SK-N-MC (cell line): ENCODE results near the gene CLCF1.
"Not testable (repeated sequence)": the region's sequence is repeated elsewhere in the genome, so short reads cannot be mapped to it uniquely, and the experiment has no call there.

Source experiments
- DNase-seq: peaks from one replicate; pipeline ENCODE4 v3.0.0-alpha.2; 2011; ENCODE audit warnings: low read depth, low spot score
- H3K27ac ChIP-seq: fragments of 200-600 bp; sonication (generic); 2 replicates; pipeline ENCODE4 v1.5.1; 2016; ENCODE audit warnings: mixed run types
- H3K36me3 ChIP-seq: fragments of 200-600 bp; sonication (generic); 2 replicates; pipeline ENCODE4 v1.6.1; 2017; ENCODE audit warnings: antibody characterized with exemption, low read length, mixed read lengths; ENCODE audit not compliant: insufficient read depth
- H3K4me3 ChIP-seq: fragments of 200-600 bp; sonication (generic); 2 replicates; pipeline ENCODE4 v1.5.1; 2016
- H3K9ac ChIP-seq: fragments of 200-600 bp; sonication (generic); 2 replicates; pipeline ENCODE4 v1.8.0; 2017; ENCODE audit warnings: mixed run types, mixed read lengths; ENCODE audit not compliant: insufficient read length
- H3K9me3 ChIP-seq: fragments of 200-600 bp; sonication (generic); 2 replicates; pipeline ENCODE4 v1.6.1; 2017; ENCODE audit warnings: low read depth, mild to moderate bottlenecking, antibody characterized with exemption, low read length, moderate library complexity, mixed read lengths
- EZH2 ChIP-seq: fragments of 200-600 bp; sonication (generic); IDR thresholded peaks from one replicate; pipeline ENCODE4 v1.6.1; 2017; ENCODE audit warnings: antibody characterized with exemption
- FOXP2 ChIP-seq: optimal IDR thresholded peaks from 2 replicates; pipeline ENCODE3; 2011; ENCODE audit warnings: mild to moderate bottlenecking, moderate library complexity; ENCODE audit not compliant: insufficient read depth; ENCODE audit errors: extremely low read length, control extremely low read depth
- POLR2AphosphoS5 ChIP-seq: IDR thresholded peaks from 2 replicates; pipeline ENCODE4 v1.6.1; 2012; ENCODE audit warnings: mild to moderate bottlenecking, low read depth, low read length, borderline replicate concordance

The CLCF1 gene

DNA sequence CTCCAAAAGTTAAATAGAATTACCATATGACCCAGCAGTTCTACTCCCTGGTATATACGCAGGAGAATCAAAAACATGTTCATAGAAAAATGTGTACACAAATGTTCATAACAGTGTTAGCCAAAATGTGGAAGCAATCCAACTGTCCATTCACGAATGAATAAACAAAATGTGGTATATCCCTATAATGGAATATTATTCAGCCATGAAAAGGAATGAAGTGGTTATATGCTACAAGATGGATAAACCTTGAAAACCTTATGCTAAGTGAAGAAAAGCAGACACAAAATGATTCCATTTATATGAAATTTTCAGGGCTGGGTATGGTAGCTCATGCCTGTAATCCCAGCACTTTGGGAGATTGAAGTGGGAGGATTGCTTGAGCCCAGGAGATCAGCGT, 36.1 kb downstream of the CLCF1 start:
- Histone ChIP-seq H3K27ac (no peak overlapping the region), H3K9ac (no peak overlapping the region), H3K4me3 (no peak overlapping the region), H3K9me3 (peaks cover 2% of the 10 kb centered on the region; the same call in 1 of the 2 replicates), H3K36me3 (no peaks in the 10 kb centered on the region)
- no peak for TF ChIP-seq EZH2
- TF ChIP-seq POLR2AphosphoS5: no peak
- no peak for TF ChIP-seq FOXP2
- DNase-seq: no peak

GRCh38 chr11:67332081-67332691, 41.2 kb downstream of the CLCF1 start:
- Histone ChIP-seq H3K36me3 (no peaks in the 10 kb centered on the region), H3K9ac (no peak overlapping the region), H3K9me3 (no peaks in the 10 kb centered on the region), H3K27ac (no peak overlapping the region), H3K4me3 (no peak overlapping the region)
- TF ChIP-seq FOXP2: no peak
- no peak for TF ChIP-seq POLR2AphosphoS5
- TF ChIP-seq EZH2: no peak
- no peak for DNase-seq

DNA sequence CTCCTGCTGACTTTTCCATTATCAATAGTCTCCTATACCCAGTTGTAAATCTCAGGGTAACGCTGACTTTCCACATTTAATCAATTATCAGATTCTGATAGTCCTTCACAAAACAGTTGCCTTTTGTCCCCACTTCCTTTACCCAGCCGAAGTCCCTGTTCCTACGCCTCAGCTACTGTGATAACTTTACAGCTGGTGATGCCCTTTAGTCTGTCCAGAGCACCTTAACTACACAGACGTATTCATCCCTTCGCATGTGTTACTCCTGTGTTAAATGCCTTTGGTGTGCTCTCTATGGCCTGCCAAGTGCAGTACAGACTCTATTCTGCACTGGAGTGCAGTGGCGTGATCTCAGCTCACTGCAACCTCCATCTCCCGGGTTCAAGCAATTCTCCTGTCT, 49.9 kb downstream of the CLCF1 start:
- H3K27ac ChIP-seq: no peak overlapping the region
- no peak for DNase-seq
- no peak for TF ChIP-seq FOXP2
- no peak for TF ChIP-seq POLR2AphosphoS5
- TF ChIP-seq EZH2: no peak
- no peaks in the 10 kb centered on the region for H3K9me3 ChIP-seq
- no peaks in the 10 kb centered on the region for H3K36me3 ChIP-seq
- H3K9ac ChIP-seq: no peak overlapping the region
- no peak overlapping the region for H3K4me3 ChIP-seq

GRCh38 chr11:67322049-67322448, 51.3 kb downstream of the CLCF1 start:
- H3K27ac ChIP-seq: no peak overlapping the region
- H3K4me3 ChIP-seq: no peak overlapping the region
- no peak overlapping the region for H3K9ac ChIP-seq
- no peaks in the 10 kb centered on the region for H3K36me3 ChIP-seq
- DNase-seq: no peak
- TF ChIP-seq EZH2 (no peak), FOXP2 (no peak), POLR2AphosphoS5 (no peak)
- no peaks in the 10 kb centered on the region for H3K9me3 ChIP-seq

- H3K27ac ChIP-seq: no peak overlapping the region
- H3K36me3 ChIP-seq: no peaks in the 10 kb centered on the region
- no peak overlapping the region for H3K4me3 ChIP-seq
- DNase-seq: no peak
- no peaks in the 10 kb centered on the region for H3K9me3 ChIP-seq
- TF ChIP-seq EZH2 (no peak), POLR2AphosphoS5 (no peak), FOXP2 (no peak)
- H3K9ac ChIP-seq: no peak overlapping the region
These were observed 52.0 kb downstream of the CLCF1 start for GRCh38 chr11:67321313-67321871.

DNA sequence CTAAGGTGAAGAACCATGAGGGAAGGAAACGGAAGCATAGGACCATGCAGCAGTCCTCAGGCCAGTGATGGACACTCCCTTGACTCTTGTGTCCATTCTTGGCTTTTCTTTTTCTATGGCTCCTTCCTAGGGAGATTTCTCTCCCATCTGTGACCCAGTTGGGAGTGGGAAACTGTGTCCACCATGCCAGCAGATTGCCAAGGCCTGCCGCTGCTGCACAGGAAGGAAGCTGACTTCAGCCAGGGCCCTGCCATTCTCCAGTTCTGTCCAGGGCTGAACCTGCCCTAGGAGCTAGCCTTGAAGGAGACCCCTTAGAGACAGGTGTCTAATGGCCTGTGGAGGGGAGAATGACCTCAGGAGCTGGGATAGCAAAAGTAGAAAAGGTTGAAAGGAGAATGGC, 52.7 kb downstream of the CLCF1 start:
- DNase-seq: no peak
- Histone ChIP-seq H3K36me3 (no peaks in the 10 kb centered on the region), H3K9me3 (no peaks in the 10 kb centered on the region), H3K4me3 (no peak overlapping the region), H3K9ac (no peak overlapping the region), H3K27ac (no peak overlapping the region)
- TF ChIP-seq FOXP2: no peak
- no peak for TF ChIP-seq EZH2
- no peak for TF ChIP-seq POLR2AphosphoS5

- no peak for TF ChIP-seq POLR2AphosphoS5
- no peak for TF ChIP-seq EZH2
- no peak for TF ChIP-seq FOXP2
- Histone ChIP-seq H3K9ac (no peak overlapping the region), H3K4me3 (no peak overlapping the region), H3K36me3 (no peaks in the 10 kb centered on the region), H3K9me3 (no peaks in the 10 kb centered on the region), H3K27ac (no peak overlapping the region)
- no peak for DNase-seq
These were observed 53.4 kb downstream of the CLCF1 start for GRCh38 chr11:67320011-67320410.

DNA sequence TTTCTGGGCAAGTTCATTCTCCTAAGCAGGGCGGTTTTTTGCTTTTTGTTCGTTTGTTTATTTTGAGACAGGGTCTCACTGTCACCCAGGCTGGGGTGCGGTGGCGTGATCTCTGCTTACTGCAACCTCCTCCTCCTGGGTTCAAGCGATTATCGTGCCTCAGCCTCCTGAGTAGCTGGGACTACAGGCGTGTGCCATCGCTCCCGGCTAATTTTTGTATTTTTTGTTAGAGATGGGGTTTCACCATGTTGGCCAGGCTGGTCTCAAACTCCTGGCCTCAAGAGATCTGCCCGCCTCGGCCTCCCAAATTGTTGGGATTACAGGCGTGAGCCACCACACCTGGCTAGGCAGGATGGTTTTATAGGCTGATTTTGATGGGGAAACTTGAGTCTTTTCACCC, 54.5 kb downstream of the CLCF1 start:
- H3K36me3 ChIP-seq, DNase-seq, H3K9me3 ChIP-seq, H3K27ac ChIP-seq: not testable (repeated sequence)
- Histone ChIP-seq H3K9ac (peak overlapping the region; percentile 68), H3K4me3 (peak overlapping the region; percentile 86)

GRCh38 chr11:67317888-67318555, 55.4 kb downstream of the CLCF1 start:
- Histone ChIP-seq H3K9me3 (no peaks in the 10 kb centered on the region), H3K9ac (peak overlapping the region; percentile 68), H3K27ac (no peak overlapping the region), H3K4me3 (peak overlapping the region; percentile 86), H3K36me3 (no peaks in the 10 kb centered on the region)
- DNase-seq: no peak
- no peak for TF ChIP-seq EZH2
